OCI-M2 (cell line): ENCODE data around the gene IFFO2.

ENCODE experiments used
- DNase-seq: peaks from one replicate; lab custom pipeline; 2025; ENCODE audit not compliant: unreplicated experiment; lab: John Stamatoyannopoulos, UW

IFFO2 gene

DNA sequence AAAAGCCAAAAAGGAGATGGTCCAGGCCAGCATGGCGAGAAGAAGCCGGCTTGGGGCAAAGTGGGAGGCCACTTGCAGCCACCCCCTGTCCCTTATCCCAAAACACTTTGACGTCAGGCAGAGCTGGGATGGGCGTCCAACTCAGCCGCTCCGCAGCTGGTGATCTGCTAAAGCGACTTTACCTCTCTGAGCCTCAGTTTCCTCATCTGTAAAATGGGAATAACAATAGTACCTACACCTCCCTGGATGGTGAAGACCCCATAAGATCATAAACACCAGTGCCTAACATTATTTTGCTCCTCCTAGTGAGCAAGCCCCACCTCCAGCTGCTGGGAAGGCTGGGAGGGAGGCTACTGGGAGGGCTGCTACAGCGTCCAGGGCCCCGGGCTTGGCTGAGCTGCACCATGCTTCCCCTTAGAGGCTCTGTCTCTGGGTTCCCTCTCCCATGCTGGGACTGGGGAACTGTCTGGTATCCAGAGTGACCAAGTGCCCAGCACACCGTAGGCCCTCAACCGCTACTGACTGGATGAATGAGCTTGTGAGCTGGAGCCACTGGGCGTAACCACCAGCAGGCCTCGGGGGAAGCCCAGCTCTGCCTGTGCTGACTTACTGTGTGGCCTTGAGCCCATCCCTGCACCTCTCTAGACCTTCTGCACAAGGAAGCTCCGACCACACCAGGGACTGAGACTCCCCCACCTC, 18.3 kb downstream of the IFFO2 start:
- no peak for DNase-seq

DNA sequence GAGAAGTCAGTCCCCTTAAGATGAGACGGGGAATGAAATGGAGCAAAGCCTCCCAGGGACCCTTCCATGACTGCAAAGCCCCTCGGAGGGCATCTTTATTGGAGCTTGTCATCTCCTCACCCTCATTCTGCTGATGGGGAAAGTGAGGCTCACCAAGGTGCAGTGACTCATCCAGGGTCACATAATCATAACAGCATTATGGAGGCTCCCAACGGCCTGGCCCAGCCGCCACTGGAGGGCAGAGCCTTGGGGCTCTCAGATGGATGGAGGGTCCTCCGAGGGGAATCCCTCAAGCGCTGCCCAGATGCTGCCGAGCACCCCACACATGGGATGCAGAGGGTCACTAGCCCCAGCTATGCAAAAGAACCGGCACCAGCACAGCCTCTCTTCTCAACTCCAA, 18.9 kb downstream of the IFFO2 start:
- no peak for DNase-seq

DNA sequence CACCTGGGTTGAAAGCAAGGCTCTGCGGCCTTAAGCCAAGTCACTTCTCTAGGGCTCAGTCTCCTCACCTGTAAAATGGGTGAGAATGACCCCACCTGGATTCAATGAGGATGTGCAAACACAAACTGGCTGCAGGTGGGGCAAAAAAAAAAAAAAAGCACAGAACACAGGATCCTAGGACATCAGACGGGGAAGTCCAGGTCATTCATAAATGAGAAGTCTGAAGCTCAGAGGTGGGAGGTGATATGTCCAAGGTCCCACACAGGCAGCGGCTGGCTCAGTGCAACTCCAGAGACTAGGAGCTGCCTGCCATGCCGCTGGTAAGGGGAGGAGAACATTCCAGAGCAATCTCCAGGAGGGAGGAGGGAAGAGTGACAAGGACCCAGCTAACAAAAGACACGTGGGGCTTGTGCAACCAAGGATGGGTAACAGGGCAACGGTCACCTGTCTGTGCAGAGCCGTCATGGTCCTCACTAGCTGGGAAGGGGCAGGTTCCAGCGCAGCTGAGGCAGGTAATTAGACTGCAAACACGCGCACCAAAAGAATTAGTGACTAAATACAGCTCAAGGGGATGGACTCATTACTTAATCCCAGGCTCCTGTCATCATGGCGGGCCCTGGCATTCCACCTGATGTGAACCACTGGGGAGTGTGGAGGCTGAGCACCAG, 19.5 kb downstream of the IFFO2 start:
- DNase-seq = no peak

DNA sequence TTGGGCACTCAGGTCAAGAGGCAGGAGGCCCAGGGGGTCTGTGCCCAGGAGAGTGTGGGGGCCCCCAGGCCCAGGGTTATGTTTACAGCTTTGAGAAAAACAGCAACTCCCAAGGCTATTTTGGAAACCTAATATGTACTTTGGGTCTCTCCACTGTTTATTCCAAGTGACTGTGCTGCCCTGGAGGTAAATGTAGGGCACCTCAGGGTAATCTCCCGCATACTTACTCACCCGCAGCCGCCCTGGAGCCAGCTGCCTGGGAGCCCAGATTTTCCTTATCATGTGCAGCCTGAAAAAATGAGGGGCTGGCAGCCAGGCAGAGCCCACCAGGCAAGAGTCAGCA, 20.0 kb downstream of the IFFO2 start:
- DNase-seq = no peak

DNA sequence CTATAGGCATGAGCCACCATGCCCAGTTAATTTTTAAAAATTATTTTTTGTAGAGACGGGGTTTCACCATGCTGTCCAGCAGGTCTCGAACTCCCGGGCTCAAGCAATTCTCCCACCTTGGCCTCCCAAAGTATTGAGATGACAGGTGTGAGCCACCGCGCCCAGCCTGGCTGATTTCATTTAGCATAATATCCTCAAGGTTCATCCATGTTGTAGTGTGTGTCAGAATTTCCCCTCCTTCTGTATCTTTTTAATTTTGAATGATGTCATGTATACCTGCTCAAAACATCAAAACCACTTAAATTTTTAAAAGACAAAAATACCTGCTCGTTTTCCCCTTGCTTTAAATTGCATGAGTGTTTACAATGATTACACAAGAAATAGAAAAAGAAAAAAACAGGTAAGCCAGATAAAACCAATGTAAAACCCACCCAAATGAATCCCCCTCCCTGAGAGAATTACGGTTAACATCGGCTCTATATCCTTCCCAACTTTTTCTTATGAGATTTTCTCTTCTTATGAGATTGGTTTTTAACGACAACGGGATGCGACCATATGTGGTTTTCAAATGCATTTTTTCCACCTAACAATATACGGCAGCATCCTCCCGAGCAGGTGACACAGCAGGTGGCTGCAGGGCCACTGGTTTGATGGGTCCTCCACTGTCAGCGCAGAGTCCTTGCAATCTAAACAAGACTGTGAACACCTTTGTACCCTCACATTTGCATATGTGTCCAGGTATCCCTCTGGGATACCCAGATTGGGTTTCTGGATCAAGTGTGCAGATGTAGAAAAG, 22.1 kb downstream of the IFFO2 start:
- no peak for DNase-seq

DNA sequence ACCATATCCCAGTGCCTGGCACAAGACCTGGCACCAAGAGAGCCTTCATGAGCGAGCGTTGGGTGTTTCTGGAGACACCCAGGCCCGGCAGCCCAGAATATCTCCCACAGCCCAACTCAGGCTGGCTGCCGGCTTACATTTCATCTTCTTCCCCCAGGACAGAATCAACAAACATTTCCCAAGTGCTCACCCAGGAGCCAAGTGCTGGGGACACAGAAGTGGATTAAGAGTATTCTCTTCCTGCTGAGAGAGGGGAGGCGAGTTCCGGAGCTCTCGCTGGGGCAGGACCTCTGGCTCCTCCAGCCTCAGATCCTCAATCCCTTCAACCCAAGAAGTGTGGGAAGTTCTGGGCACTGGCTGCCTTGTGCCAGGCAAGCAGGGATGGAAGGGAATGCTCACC, 23.6 kb downstream of the IFFO2 start:
- DNase-seq = no peak

DNA sequence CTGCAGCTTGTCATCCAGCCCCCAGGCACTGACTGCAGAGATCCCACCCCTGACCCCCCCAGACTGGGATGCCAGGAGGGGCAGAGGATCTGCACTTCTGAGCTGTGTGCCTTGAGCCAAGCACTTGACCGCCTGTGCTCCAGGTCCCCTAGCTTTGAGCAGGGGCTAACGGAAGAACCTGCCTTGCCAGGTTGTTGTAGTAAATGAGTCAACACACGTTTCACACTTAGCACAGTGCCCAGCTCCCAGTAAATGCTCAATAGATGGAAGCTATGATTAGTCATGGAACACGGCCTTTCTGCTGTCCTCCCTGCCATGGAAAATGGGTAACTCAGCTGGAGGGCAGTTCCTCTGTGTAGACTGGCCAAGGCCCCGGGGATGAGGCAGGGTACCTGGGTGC, 24.1 kb downstream of the IFFO2 start:
- DNase-seq = no peak

DNA sequence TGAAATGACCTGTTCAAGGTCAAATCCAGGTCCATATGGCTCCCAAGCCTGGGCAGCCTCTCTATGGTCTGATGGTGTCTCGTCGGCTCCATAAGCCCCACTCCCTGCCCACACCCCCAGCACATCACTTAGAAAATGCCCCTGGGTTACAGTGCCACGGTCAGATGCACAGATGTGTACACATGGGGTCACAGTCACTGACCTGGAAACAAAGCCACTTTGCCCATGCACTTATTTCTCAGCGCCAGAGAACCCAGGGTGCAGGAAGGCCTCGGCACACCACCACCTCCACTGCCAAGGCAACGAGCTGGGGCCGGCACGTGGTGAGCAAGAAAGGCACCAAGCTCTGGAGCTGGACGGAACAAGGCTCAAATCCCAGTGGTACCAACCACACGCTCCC, 24.7 kb downstream of the IFFO2 start:
- DNase-seq = no peak

DNA sequence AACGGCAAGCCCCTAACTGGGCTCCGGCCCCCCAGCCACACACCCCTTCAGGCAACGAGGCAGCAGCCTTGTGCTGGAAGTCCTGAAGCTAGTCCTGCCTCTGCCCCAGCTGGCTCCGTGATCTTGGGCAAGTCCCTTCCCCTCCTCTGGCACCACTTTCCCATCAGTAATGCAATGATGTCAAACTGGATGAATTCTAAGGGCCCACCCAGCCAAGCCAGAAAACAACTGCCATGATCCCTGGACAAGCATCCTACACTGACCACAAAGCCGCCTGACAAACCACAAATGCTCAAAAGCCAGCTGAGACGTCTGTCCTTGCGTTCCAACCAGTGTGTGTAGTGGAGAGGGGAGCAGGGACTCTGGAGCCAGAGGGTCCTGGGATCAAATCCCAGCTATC, 26.8 kb downstream of the IFFO2 start:
- no peak for DNase-seq

DNA sequence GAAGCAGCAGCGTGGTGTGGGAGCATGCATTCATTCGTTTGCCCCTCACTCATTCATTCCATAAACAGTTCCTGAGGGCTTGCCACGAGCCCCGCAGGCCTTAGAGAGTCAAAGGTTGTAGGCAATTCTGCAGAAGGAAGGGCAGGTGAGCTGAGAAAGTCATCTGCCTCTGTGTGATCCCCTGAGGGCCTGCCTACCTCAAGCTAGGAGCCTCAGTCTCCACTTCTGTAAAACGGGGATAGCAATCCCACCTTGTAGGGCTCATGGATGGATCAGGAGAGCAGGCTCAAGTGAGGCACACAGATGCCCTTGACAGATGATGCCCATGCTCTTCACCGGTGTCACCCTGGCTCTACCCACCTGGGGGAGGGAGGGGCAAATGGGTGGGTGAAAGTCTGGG, 27.5 kb downstream of the IFFO2 start:
- DNase-seq = no peak

DNA sequence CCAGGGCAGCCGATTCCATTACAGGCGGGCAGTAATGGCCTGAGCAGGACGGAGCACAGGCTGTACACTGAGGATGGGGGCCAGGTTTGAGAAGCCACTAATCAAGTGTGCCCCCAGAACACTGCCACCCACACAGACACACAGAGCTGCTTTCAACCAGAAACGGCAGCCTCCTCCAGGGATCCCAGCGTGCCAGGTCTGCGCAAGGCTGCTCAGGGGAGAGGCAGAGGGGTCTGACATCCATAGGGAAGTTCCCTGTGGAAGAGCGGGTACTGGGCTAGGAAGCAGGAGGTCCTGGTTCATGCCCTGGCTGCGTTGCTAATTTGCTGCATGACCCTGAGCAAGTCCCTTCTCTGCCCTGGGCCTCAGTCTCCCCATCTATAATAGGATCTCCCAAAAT, 28.1 kb downstream of the IFFO2 start:
- DNase-seq = no peak

DNA sequence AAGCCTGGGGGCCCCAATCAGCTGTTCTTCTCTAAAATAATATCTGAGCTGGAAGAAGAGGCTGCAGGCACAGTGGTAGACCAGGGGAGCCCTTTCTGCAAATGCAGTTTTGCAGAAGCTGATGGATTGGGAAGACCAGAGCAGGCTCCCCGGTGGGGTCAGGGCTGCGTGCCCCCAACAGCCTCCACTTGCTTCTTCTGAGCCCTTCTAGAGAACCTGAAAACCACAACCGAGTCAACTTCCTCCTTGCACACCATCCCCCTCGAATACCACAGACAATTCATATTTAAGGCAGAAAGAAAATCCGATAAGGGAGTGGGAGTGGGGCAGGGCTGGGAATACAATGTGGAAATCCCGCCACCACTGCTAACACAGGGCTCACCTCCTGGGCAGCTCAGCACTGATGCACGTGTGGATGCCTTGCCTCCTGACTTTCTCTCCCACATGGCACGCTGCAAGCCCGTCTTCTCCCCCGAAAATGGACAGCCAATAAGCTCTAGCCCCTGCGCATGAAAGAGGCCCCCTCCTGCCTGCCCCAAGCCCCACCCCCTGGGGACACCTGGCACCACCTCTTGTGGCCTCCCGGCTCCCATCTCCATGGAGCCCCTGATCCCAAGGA, 28.7 kb downstream of the IFFO2 start:
- no peak for DNase-seq

DNA sequence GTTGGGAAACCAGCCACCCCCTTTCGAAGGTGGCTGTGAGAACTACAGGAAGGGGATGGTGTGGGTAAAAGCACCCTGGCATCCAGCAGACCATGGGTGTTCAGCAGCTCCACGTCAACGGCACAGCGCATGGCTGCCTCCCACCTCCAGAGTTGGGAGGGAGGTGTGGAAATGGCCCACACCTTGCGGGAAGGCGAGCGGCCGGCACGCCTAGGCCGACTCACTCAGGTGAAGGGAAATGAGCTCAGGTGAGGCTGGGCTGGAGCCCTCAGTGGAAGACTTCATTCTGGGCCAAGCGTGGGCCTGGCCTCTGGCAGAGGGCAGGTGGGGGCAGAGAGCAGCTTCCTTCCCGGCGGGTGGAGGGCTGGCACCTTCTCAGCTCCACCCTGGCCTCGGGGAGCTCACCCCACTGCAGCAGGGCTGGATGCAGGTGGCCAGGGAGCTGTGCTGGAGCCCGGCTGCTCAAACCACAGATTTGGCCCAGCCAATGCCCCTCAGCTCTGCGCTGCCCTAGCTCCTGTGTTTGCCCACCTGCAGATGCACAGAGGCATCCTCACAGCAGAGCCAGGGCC, 29.3 kb downstream of the IFFO2 start:
- DNase-seq = no peak

DNA sequence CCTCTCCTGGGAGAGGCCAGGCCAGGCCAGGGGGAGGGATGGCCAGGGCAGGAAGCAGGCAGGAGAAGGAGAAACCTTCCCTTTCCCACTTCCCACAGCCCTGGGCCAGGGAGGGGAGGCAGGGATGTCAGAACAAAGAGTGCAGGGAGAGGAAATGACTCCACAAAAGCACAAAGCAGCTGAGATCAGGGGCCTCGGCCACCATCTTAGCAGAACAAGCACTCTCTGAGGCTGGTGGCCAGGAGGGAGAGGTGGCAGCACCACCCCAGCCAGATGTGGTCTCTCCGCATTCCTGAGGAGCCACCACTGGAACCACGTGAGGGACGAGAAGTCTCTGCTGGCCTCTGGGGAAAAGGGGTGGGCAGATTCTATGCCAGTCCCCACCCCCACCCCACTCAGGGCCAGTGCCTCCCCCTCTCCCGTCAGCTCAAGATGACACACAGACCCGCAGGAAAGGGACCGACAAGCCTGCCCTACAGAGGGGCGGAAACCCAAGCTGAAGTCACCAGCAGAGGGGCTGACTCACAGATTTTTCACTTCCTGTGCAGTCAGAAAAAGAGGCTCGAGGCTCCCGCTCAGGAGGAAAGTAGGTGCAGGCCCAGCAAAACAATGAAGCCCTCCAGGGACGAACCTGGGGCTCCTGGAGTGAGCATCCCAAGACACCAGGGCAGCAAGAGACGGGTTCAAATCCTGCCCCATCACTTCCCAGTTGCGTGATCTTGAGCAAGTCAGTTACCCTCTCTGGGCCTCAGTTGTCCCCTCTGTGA, 30.0 kb downstream of the IFFO2 start:
- no peak for DNase-seq

DNA sequence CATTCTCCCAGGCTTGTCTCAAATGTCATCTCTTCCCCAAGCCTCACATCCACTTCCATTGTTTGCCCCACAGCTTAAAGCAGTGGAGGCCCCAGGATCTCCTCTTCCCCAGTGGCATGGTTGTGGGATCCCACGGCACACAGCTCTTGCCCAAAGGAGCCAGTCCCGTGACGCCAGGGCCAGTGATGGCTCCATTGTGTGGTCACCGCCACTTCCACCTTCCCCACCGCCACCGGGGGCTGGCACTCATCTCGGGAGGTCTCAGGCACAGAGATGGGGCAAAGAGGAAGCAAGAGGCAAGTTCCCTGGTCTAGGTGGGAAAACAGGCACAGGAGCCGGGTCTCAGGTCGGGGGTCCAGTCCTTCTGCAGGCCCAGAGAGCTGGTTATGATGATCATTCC, 31.2 kb downstream of the IFFO2 start:
- no peak for DNase-seq

DNA sequence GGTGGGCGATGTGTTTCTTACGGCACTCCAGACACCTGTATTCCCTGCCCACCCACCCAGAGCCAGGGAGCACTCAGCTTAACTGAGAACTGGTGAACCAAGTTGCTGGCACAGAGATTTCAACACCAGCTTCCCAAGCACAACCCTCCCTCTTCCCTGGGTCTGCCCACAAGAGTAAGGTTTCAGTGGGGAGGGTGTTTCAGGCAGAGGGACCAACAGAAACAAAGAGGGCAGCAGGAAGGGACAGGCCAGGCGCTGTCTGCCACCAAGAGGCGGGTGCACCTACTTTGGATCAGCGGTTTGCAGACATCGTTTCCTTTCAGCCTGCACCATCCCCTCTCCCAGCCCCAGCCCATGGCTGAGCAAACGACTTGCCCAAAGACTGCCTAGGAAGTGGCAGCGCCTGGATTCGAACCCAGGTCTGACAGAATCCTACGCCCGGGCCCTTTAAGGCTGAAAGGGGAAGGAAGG, 32.2 kb downstream of the IFFO2 start:
- no peak for DNase-seq

DNA sequence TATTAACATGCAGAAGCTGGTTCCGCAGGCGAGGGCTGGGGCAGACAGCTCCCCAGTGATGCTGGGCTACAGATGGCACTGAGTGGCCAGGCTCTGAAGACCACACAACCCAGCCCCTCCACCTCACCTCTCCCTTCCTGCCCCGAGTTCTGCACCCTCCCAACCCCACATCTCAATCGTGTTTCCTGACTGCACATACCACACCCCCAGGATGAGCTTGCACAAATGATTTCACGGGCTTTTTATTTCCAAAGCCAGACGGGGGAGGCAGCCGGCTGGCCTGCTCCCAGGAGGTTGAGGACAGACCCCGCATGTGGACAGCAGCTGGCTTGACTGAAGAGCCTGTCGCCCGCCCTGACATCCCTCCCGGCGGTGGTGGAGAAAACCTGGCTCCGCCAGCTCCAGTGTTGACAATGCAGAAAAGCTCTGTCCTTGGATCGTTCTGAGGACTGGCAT, 32.7 kb downstream of the IFFO2 start:
- DNase-seq = no peak

DNA sequence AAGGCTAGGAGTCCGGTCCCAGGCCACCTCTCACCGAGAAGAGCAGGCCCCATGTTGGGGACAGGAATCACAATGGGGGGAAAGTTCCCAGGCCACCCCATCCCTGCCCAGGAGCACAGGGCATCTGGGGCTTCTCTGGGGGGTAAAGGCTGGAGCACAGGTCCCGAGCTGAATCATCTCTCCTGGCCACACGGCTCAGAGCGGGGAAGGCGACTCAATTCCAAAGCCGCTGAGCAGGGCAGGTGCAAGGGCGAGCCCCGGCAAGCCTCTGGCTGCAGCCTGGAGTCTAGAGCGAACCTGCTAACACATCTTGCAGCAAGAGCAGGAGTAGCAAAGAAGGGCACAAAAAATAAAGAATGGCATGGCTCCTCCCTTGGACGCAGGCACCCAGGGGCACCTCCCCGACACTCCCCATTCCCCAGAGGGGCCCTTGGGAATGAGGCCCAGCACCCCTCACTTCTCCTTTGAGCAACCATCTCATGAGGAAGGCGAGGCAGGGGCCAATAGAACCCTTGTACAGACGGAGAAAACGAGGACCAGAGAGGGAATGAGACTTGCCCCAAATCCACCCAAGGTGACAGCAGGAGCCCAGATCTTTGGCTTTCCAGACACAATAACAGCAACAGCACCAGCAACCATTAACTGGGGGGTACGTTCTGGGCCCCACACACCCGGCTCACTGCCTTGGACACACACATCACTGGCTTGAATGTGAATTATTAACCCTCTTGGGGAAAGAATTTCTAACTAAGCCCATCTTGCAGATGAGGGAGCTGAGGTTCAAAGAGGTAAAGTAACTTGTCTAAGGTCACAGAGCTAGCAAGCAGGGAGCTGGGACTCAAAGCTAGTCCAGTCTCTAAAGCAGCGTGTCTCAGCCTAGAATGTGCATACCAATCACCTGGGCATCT, 33.4 kb downstream of the IFFO2 start:
- DNase-seq = no peak

DNA sequence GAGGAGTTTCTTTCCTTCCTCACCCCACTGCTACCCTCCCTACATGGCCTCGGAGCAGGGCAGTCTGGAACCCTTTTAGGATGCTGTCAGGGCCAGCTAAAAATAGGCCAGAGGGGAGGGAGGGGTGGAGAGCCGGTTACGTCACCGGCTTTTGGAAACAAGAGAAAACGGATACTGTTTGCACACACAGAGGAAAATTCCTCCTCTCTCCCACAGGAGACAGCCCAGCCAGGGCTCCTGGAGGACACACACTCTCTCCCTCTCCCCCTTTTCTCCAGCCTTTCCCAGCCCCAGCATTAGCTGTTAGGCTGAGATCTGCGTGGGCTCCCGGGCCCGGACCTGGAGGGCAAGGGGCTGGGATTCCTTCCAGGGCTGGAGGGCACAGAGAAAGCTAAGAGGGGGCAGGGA, 34.2 kb downstream of the IFFO2 start:
- DNase-seq = no peak
